Endodermal cell (in vitro differentiated cells): ENCODE measurements around the gene ALOX5. TPM values are rescaled to one million over a fixed set of nuclear protein-coding genes. Genes with fewer than 3 reads are reported as not detected.

Experiments
- DNase-seq: peaks from one replicate; pipeline ENCODE4 v3.0.0-alpha.2; 2017
- H3K27ac ChIP-seq: 2 replicates; pipeline ENCODE4 v1.5.1; 2013; ENCODE audit warnings: mild to moderate bottlenecking, low read depth, low read length, moderate library complexity
- H3K27me3 ChIP-seq: 2 replicates; pipeline ENCODE4 v1.6.1; 2013; ENCODE audit warnings: mild to moderate bottlenecking, low read length, moderate library complexity; ENCODE audit not compliant: insufficient read depth, control insufficient read depth, poor library complexity, severe bottlenecking
- H3K36me3 ChIP-seq: 2 replicates; pipeline ENCODE4 v1.7.0; 2013; ENCODE audit warnings: mild to moderate bottlenecking, low read length, moderate library complexity; ENCODE audit not compliant: control insufficient read depth, insufficient read depth
- H3K4me1 ChIP-seq: one replicate; pipeline ENCODE4 v1.7.0; 2013; ENCODE audit warnings: low read length; ENCODE audit not compliant: control insufficient read depth, insufficient read depth
- H3K4me3 ChIP-seq: 2 replicates; pipeline ENCODE4 v1.5.1; 2013; ENCODE audit warnings: mild to moderate bottlenecking, low read length, moderate library complexity
- H3K9ac ChIP-seq: 2 replicates; pipeline ENCODE4 v1.6.1; 2013; ENCODE audit warnings: mild to moderate bottlenecking, low read length, moderate library complexity; ENCODE audit not compliant: poor library complexity, severe bottlenecking; ENCODE audit errors: extremely low read depth
- H3K9me3 ChIP-seq: 2 replicates; pipeline ENCODE4 v1.6.1; 2013; ENCODE audit warnings: mild to moderate bottlenecking, low read length, moderate library complexity; ENCODE audit not compliant: control insufficient read depth
- H3K27ac Mint-ChIP-seq: 2 replicates; pipeline ENCODE4 v1.8.0; 2020; ENCODE audit warnings: mixed read lengths
- H3K27me3 Mint-ChIP-seq: 2 replicates; pipeline ENCODE4 v1.8.0; 2021; ENCODE audit warnings: mild to moderate bottlenecking, mixed read lengths; ENCODE audit not compliant: insufficient read depth
- H3K36me3 Mint-ChIP-seq: 2 replicates; pipeline ENCODE4 v1.8.0; 2020; ENCODE audit warnings: low read depth, mixed read lengths
- H3K4me1 Mint-ChIP-seq: 2 replicates; pipeline ENCODE4 v1.8.0; 2020; ENCODE audit warnings: mixed read lengths
- H3K4me3 Mint-ChIP-seq: 2 replicates; pipeline ENCODE4 v1.8.0; 2020; ENCODE audit warnings: mild to moderate bottlenecking, moderate library complexity, mixed read lengths
- H3K9me3 Mint-ChIP-seq: 2 replicates; pipeline ENCODE4 v1.8.0; 2020; ENCODE audit warnings: mild to moderate bottlenecking, mixed read lengths
- CTCF ChIP-seq: fragments of 200-600 bp; sonication (generic); conservative IDR thresholded peaks from 2 replicates; pipeline ENCODE4 v1.5.0; 2021; ENCODE audit warnings: antibody characterized with exemption, mild to moderate bottlenecking
- WGBS, 2 experiments: methylation state at CpG; one replicate each; pipeline versions ENCODE4 v1.1.5 to v1.1.7; 2013; ENCODE audit warnings: missing lambda C conversion rate in 2 of 2, mixed read lengths in 1 of 2; ENCODE audit not compliant: insufficient coverage in 1 of 2, insufficient read length in 1 of 2; 5-methylcytosine and 5-hydroxymethylcytosine counted together
- total RNA-seq, 2 donors: library from RNA; stranded (reverse); fragmentation: NEBNext Ultra II Directional in 1 of 2; extraction: Animal tissue kit (Norgen Biotek cat#: 25700) in 1 of 2; gene quantifications; 2 replicates in 1 of 2; 3 replicates in 1 of 2; pipeline ENCODE4 v1.2.1, GENCODE V29; 2021

Gene ALOX5
- total RNA-seq, 2 donors from 2014 or later, result 0.31 to 1.1 TPM

- Histone ChIP-seq H3K4me1 (no peaks in the 10 kb centered on the region), H3K9me3 (no peaks in the 10 kb centered on the region), H3K27me3 (no peaks in the 10 kb centered on the region), H3K36me3 (no peaks in the 10 kb centered on the region), H3K9ac (no peak overlapping the region), H3K4me3 (no peak overlapping the region), H3K27ac (no peak overlapping the region)
- TF ChIP-seq CTCF, result no peak
- peaks cover 6% of the 10 kb centered on the region for H3K4me1 Mint-ChIP-seq
- H3K9me3 Mint-ChIP-seq, result no peaks in the 10 kb centered on the region
- no peak overlapping the region for H3K4me3 Mint-ChIP-seq
- WGBS, 2 experiments, result 89 to 96% methylated on average over 5 to 7 of the region's 7 CpGs
- peaks cover 26% of the 10 kb centered on the region for H3K36me3 Mint-ChIP-seq
- no peaks in the 10 kb centered on the region for H3K27me3 Mint-ChIP-seq
- H3K27ac Mint-ChIP-seq, result no peak overlapping the region
- DNase-seq, result no peak
Observed at GRCh38 chr10:45456233-45456632, 82.2 kb downstream of the ALOX5 start.

GRCh38 chr10:45456822-45457221 is 82.8 kb downstream of the ALOX5 start:
- no peak for TF ChIP-seq CTCF
- Histone ChIP-seq H3K27ac (no peak overlapping the region), H3K9ac (no peak overlapping the region), H3K27me3 (no peaks in the 10 kb centered on the region), H3K9me3 (no peaks in the 10 kb centered on the region), H3K36me3 (no peaks in the 10 kb centered on the region), H3K4me1 (no peaks in the 10 kb centered on the region), H3K4me3 (no peak overlapping the region)
- H3K4me3 Mint-ChIP-seq, result no peak overlapping the region
- no peak overlapping the region for H3K27ac Mint-ChIP-seq
- no peak for DNase-seq
- 88 to 100% methylated on average over 1 to 7 of the region's 7 CpGs for WGBS, 2 experiments
- no peaks in the 10 kb centered on the region for H3K9me3 Mint-ChIP-seq
- H3K4me1 Mint-ChIP-seq, result peaks cover 6% of the 10 kb centered on the region
- H3K27me3 Mint-ChIP-seq, result no peaks in the 10 kb centered on the region
- H3K36me3 Mint-ChIP-seq, result peaks cover 29% of the 10 kb centered on the region

- Histone ChIP-seq H3K36me3 (no peaks in the 10 kb centered on the region), H3K4me3 (no peak overlapping the region), H3K9me3 (no peaks in the 10 kb centered on the region), H3K27me3 (no peaks in the 10 kb centered on the region), H3K4me1 (no peaks in the 10 kb centered on the region), H3K9ac (no peak overlapping the region), H3K27ac (no peak overlapping the region)
- TF ChIP-seq CTCF, result no peak
- DNase-seq, result no peak
- peaks cover 29% of the 10 kb centered on the region for H3K36me3 Mint-ChIP-seq
- no peaks in the 10 kb centered on the region for H3K27me3 Mint-ChIP-seq
- H3K4me3 Mint-ChIP-seq, result no peak overlapping the region
- H3K4me1 Mint-ChIP-seq, result peaks cover 6% of the 10 kb centered on the region
- no peak overlapping the region for H3K27ac Mint-ChIP-seq
- WGBS, 2 experiments, result 94% methylated on average over 7 to 8 of the region's 8 CpGs
- no peaks in the 10 kb centered on the region for H3K9me3 Mint-ChIP-seq
Observed at GRCh38 chr10:45457487-45457886, 83.5 kb downstream of the ALOX5 start.
